ENCODE measurements around the gene PTPRN2.

Gene PTPRN2

DNA sequence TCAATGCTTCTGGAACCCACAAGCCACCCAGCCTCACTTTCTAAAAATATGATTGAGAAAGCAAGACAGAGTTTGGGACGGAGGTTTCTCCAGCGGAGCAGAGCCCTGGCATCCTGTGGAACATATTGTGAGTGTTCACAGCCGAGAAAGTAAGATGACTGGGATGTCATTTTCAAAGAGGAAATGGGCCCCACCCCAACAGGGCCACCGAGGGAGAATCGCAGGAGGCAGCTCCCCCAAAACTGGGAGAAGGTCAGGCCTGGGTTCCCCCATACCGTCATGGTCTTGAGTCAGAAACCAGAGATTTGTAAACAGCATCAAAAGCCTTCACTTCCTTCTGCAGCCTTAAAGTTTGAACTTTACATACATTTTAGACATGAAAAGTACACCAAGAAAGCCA lies 560.0 kb downstream of the PTPRN2 start:
- no peak for DNase-seq (ENCODE audit: low spot score)

DNA sequence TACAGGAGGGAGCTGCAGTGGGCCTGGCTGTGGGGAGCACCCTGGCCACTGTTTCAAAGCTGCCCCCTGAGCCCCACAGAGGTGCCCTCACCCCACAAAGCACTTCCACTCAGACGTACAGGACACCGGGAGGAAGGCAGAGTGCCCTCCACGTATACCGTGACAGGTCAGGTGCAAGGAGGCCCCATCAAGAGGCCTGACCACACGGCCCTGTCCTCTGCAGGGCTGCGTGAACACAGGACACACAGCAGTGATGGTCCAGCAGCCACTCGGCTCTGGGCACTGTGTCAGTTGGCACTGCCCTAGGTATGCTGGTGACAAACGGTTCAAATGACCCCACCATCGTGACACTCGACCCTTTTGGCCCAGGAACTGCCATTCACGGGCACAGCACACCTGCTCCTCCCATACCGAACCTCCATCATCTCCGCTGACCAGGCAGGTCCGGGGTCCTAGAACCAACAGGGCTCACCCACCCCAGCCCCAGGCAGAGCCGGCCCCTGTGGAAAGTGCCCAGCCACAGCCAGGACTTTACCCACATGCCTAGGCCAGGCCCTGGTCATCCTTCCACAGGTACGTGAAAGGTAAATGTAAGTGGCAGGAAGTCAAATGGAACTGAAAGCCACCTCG lies 560.9 kb downstream of the PTPRN2 start:
- no peak for DNase-seq (ENCODE audit: low spot score)

DNA sequence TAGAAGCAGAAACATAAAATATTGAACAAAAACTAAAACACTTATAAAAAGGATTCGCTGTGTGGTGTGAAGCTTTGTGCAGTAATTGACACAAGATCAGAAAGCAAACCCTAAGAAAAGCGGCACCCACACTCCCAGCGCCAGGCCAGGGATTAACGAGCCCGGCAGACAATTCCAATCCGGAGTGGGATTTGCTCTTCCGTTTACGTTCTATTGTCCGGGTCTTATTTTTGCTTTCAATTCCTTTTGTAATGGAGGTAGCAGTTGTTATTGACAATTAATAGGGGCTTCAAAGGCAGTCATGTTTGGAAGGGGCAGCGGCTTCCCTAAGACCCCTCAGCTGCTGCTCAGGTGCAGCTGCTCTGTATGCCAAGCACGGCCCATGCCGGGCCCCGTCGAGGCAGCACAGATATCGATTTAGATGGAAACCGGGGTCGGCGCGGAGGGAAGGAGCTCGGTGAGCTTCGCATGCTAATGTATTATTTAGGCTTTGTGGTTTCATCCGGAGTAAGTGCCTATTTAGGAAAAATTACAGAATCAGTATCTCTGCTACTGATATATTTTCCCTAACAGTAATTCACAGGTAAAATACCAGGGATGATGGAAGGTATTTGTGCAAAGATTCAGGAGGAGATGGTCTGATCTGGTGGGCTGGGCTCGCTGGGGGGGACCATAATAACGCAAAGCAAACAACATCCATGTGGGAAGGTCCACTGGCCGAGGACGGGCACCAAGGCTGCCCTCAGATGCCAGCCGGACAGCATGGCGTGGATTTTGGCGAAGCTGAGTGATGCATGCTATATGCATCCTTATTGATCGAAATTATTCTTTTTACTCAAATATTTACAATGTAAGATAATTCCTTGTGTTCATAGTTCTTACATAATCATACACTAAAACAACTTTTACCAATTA lies 561.7 kb downstream of the PTPRN2 start:
- DNase-seq (ENCODE audit: low spot score): no peak

DNA sequence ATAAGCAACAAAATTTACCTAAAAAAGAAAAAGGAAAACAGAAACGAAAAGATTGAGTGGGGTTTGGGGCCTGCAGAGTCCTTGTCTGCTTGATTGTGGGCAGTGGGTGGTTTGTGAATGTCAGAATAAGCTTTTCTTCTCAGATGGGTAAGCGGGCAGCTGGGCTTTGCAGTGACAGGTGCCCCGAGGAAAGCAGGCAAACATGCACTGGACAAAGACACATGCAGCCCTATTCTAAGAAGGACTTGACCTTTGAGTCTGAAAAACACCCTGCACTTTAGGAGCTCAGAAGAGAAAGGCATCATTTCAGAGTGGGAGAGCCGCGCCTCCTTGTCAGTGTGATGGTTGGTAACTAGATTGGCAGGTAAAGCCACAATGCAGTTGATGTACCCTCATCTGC lies 562.7 kb downstream of the PTPRN2 start:
- no peak for DNase-seq (ENCODE audit: low spot score)

DNA sequence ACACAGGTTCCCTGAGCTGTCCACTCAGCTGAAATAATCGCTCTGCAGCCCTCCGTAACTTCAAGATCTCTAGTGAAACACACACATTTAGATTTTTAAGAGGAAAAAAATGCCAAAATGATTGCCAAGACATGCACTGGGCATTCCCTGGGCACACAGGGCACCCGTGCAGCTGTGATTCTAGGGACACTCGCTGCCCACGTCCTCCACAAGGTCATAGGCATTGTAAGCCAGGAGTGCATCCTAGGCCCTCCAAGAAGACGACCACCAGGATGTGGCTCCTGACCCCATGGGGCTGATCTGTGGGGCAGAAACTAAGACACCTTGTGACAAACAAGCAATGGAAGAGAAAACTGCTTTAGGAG lies 563.3 kb downstream of the PTPRN2 start:
- DNase-seq (ENCODE audit: low spot score): no peak

DNA sequence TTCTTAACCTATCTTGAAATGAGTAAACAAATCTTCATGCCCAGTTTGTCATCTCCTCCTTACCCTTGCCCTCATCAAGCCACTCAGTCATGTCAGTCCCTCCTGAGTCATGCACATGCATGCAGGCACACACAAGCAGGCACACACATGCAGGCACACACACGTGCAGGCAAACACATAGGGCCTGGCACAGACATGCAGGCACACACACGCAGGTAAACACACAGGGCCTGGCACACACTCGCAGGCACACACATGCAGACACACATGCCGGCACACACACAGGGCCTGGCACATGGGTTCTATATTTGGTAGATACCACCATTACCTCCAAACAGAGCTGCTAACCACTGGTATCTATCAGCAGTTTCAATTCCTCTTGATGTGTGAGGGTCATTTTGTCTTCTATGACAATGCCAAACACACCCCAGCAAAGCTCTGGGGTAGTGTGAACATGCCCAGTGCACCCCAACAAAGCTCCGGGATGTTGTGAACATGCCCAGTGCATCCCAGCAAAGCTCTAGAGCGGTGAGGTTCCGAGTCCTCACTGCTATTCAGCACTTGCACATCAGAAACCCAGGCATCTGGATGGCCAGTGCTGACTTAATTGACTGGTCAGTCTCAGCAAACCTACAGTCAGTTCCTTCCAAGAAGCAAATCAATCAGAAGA lies 563.8 kb downstream of the PTPRN2 start:
- DNase-seq (ENCODE audit: low spot score): no peak

DNA sequence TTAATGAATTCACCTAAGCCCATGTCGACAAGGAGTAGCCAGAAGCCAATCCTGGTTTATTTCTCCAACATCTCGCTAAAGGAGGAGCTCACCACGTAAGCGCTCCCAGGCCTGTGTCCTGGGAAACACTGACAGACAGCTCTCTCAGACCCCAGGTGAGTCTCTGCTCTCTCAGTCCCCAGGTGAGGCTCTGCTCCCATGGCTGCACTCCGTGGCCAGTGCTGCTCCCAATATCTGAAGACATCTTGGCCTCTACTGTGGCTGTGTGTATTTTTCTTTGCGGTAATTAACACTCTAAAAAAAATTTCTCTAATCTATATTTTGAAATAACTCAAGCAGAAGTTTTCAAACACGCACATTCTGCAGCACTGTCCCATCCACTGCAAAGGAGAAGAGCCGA lies 564.5 kb downstream of the PTPRN2 start:
- DNase-seq (ENCODE audit: low spot score): no peak

DNA sequence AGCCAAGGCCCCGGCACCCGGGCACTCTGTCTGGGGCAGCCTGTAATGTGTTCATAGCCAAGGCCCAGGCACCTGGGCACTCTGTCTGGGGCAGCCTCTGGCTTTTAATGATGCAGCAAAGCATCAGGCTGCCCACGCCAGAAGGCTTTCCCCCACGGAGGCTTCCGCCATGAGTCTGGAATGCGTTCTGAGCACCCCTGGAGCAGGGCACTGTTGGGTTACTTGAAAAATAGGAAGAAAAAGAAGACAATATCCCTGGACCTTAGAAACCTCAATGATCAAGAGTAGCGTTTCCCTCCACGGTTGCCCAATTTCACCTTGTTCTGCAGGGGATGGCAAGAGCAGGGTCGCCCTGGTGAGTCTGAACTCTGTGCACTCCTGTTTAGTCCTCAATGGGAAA lies 565.0 kb downstream of the PTPRN2 start:
- no peak for DNase-seq (ENCODE audit: low spot score)

DNA sequence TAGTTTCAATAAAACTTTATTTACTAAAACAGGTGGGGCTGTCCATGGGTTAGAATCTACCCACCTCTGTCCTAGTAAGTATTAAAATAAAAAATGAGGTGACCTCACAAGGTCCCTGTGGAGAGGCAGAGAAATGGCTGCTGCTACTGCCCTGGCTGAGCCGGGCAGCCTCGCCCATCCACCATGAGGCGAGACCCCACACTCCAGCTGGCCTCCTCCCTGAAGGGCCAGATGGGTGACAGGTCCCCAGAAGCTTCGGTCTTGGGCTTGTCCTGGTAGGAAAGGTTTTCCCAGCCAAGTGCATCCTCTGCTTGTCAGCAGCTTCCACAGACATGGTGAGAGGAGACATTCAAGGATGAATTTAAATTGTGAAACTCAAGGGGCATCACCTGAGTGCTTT lies 565.8 kb downstream of the PTPRN2 start:
- no peak for DNase-seq (ENCODE audit: low spot score)

DNA sequence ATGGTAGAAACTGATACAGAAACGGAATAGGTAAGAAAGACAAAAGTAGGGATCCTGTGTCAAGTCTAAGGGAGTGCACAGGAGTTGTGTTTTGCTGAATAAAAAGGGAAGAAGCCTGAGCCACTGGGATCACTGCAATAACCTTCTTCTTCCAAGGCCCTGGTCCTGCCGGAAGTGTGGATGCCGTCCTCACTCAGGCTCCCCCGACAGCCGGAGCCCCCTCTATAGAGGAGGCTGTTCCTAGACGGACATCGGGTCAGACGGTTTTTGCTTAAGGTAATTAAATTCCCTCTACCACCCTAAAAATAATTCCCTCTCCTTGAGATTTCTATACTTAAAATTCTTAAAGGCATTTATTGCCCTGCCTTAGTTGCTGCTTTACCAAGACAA lies 566.9 kb downstream of the PTPRN2 start:
- DNase-seq (ENCODE audit: low spot score): no peak

DNA sequence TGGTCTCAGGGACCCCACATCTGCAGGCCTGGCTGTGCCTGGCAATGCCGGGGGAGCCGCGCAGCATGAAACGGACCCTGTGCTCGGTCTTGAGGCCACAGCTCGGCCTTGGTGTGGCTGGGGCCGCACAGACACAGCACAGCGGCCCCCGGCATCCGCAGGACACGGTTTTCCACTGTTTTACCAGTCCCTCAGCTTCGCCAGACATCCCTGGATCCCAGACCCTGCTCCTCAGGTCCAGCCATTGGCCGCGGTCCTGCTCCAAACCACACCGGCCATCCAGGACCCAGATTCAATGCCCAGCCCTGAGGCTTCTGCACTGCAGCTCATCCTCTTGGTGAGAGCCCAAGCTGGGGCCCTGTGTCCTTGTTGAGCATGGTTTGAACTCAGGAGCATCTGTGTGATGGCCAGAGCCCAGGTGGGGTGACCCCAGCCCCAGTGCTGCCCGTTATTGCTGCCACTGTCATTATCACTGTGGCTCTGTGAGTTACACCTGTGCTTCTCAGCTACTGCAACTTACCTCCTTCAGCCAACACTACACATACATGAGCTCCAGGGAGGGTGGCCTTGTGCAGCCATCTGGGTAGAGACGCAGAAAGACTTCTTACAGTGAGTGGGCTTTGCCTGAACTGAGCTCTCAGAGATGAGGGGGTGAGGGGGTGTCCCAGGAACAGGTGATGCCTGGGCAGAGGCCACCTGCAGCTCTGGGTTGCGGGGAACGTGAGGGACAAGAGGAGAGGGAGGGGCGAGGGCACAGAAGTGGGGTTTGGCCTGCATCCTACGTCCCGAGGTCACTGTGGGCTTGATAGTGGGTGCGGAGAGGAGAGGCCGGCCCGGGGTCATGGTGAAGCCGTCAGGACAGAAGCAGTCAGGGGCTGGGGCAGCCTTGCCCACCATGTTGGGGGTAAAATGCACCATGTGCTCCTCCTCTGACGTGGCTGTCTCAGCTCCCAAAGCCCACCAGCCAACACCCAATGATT lies 567.6 kb downstream of the PTPRN2 start:
- DNase-seq (ENCODE audit: low spot score): no peak

DNA sequence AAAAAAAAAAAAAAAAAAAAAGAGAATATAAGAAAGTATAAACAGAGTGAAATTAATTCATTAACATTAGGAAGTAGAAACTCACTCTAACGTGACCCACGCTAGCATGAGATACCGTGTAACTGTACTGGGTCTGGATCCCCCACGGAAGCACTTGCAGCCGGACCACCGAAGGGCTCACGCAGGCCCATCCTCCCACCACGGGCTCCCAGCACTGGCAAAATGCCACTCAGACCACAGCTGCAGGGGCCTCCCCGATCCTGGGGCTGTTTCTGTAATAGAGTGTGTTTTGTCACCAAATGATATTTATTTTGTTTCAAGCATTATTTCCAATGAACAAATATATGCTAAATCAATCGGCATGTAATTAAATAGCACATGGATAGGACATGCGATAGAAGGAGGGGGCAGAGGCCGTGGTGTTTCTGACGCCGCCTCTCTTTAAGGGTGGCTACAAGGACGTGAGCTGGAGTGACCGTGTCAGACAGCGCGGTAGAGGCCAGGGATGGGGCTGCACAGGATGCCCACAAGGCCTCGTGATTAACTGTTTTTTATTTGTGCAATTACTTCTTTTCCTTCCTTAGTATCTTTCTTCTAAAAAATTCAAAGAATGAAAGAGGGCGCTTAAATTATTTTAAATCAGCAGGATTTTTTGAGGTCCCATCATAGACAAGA lies 568.5 kb downstream of the PTPRN2 start:
- DNase-seq (ENCODE audit: low spot score): no peak

DNA sequence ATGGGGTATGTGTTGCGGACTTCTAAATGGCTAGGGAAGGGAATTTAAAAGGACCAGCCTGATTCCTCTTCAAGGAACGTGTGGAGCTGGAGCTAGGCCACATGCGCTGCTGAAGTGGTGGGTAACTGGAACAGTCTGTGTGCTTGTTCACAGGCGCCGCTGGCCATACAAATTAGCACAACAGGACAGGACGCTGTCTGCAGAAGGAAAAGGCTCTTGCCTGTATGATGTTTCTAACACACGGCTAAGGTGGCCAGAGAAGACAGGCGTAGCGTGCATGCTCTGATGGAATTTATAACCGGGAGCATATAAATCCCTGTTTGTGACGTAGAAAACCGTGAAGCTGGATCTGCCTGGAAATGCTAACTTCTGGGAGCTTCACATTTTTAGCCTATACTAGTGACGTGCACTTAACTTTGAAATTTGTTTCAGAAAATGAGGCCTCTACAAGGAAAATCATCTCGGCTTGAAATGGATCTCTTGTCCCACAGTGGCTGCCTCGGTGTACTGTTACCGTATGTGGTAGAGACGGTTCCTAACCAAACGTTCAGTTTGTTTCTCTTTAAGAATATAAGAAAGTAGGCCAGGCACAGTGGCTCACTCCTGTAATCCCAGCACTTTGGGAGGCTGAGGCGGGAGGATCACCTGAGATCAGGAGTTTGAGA lies 569.4 kb downstream of the PTPRN2 start:
- DNase-seq (ENCODE audit: low spot score): no peak

DNA sequence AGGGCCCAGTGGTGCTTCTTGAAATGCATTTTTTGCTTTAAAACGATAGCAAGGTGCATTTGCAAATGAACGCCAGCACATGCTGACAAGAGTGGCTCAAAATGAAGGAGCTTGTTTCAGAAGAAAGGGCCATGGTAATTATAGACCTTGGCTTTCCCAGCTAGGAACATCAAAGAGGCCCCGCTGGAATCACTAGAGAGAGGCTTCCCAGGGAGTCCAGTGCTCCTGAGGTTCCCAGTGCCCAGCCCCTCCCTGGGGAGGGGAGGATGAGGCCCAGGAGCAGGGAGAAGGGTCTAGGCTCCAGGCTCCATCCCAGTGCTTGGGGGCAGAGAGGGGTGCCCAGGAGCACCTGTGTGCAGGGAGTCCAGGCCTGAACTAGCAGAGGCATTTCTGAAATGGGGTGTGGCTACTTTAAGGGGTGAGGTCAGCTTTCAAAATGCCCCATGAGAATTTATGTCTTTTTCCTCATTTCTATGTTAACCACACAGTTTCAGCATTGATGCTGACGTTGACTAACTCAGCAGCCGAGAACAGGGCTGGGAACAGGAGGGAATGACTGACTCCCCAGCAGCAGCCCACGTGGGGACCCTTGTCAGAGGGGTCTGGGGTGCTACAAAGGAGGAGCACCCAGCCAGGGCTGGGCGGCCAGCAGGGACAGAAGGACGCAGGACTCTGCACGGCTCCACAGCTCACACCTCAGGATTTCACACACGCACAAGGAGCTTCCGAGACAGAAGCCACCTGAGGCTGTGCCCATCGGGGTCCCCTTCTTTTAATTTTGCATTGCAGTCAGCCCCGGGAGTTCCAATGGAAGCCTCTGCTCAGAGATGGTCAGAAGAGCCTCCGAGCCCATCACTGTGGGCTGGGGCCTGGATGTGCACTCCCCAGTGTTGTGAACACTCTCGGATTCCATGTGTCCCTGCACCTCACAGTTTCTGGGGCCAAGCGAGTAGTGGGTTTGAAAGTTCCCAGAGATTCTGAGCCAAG lies 570.2 kb downstream of the PTPRN2 start:
- DNase-seq (ENCODE audit: low spot score): peak; percentile 39

DNA sequence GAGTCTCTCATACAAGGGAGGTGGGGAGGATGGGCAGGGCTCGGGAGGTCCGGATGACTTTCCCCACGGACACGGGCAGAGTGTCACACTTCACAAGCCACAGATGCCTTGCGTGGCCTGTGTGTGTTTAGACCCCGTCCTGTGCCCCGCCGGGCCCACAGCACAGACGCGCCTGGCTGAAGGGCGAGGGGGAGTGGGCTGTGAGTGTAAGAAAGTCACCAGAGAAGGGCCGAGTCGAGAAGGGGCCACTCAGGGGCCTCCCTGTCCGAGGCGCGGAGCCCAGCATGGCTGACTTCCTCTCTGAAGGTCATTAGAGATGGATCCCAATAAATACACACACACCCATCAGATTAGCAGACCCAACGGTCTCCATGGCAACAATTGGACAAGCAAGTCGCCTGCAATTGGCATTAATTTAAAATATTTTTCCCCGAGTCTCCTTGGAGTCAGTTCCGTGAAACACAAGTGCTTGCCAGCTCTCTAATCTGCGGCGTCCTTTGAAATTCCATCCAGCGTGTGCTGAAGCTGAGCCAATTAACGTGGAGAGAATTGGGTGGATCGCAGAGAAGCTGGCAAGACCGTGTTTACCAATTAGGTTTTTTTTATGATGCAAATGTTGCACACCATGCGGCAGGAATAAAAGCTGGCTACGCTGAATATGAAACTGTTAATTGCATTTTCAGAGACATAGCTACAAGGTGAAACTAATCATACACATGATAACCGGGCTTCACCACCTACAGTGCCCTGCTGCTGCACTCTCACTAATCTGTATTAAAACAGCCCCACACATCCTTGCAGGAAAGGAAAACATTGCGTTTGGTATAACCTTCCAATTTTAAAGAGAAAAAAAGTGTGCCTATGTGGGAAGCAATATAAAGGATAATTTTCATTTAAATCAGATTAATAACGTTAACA lies 571.2 kb downstream of the PTPRN2 start:
- DNase-seq (ENCODE audit: low spot score): peak; percentile 4

DNA sequence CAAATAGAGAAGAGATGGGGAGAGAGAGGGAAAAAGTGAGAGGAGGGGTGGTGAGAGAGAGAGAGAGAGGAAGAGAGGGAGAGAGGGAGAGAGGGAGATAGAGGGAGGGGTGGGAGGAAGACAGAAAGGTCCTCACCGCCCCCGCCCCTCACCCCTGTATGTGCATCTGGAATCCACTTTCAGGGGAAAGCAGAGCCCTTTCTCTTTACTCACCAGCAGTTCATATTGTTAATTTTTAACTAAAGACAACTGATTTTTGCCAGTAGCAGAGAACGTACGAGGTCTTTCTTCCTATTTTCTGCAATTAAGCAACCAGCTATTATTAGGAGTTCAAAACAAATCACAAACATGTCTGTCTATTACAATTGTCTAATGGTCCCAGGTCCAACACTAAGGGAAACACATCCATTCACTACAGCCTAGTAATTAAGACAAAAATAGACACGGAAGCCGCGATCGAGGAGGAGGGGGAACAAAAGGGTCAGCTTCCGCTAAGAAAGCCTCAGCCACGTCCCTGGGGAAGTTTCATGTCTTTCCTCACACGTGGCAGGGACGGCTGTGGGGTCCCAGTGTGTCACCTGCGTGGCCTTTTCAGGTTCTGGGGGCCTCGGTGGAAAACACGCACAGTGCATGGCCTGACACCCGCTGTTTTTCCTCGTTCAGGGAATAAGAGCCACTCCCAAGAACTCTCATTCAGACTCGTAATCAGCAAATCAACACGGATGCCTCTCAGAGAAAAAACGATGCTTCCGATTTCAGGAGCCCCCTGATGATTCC lies 572.0 kb downstream of the PTPRN2 start:
- no peak for DNase-seq (ENCODE audit: low spot score)

DNA sequence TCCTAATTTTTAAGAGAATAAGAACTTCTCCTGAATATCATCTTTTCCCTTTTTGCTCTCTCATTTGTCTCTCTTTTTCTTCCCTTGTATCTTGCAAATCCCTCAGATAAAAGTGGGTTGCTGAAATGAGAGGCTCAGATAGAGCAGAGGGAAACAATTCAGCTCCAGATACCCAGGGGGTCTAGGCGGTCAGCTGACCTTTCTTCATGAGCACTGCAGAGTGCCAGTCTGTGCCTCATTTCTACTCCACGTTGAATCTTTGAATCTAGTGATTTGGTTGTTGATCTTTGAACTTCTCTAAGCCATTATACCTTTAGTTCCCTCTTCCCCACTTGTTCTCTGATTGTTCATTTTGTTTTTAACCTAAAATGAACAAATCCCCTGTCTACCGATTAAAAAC lies 572.6 kb downstream of the PTPRN2 start:
- DNase-seq (ENCODE audit: low spot score): no peak

Data from SW480 (cell line).